Smooth muscle cell (in vitro differentiated cells): ENCODE data around the gene ACSM5. TPM values are rescaled to one million over a fixed set of nuclear protein-coding genes. Genes with fewer than 3 reads are reported as not detected.

ENCODE experiments used
- DNase-seq: peaks from one replicate; lab custom pipeline; 2025; ENCODE audit not compliant: unreplicated experiment; lab: John Stamatoyannopoulos, UW
- H2AFZ ChIP-seq: fragments of 200-600 bp; sonication (generic); 2 replicates; pipeline ENCODE4 v1.6.0; 2016; ENCODE audit warnings: antibody characterized with exemption, low read depth, mild to moderate bottlenecking
- H3F3A ChIP-seq: fragments of 200-600 bp; sonication (generic); 2 replicates; pipeline ENCODE4 v1.6.0; 2017; ENCODE audit warnings: antibody characterized with exemption, low read depth
- H3K27ac ChIP-seq: fragments of 200-600 bp; sonication (generic); 2 replicates; pipeline ENCODE4 v1.5.1; 2016; ENCODE audit warnings: low read depth, mild to moderate bottlenecking
- H3K27me3 ChIP-seq: fragments of 200-600 bp; sonication (generic); 2 replicates; pipeline ENCODE4 v1.6.1; 2016; ENCODE audit warnings: low read depth, mild to moderate bottlenecking
- H3K36me3 ChIP-seq: fragments of 200-600 bp; sonication (generic); 2 replicates; pipeline ENCODE4 v1.5.1; 2016; ENCODE audit warnings: low read depth
- H3K4me1 ChIP-seq: fragments of 200-600 bp; sonication (generic); 2 replicates; pipeline ENCODE4 v1.5.1; 2016; ENCODE audit warnings: low read depth
- H3K4me2 ChIP-seq: fragments of 200-600 bp; sonication (generic); 2 replicates; pipeline ENCODE4 v1.6.0; 2016; ENCODE audit warnings: mild to moderate bottlenecking
- H3K4me3 ChIP-seq: fragments of 200-600 bp; sonication (generic); 2 replicates; pipeline ENCODE4 v1.5.1; 2016; ENCODE audit warnings: mild to moderate bottlenecking
- H3K79me2 ChIP-seq: fragments of 200-600 bp; sonication (generic); 2 replicates; pipeline ENCODE4 v1.6.0; 2016; ENCODE audit warnings: low read depth, mild to moderate bottlenecking
- H3K9ac ChIP-seq: fragments of 200-600 bp; sonication (generic); 2 replicates; pipeline ENCODE4 v1.6.0; 2016; ENCODE audit warnings: low read depth
- H3K9me3 ChIP-seq: fragments of 200-600 bp; sonication (generic); replicated peaks from 2 replicates; pipeline ENCODE4 v1.5.1; 2016; ENCODE audit warnings: low read depth
- H4K20me1 ChIP-seq: fragments of 200-600 bp; sonication (generic); 2 replicates; pipeline ENCODE4 v1.6.0; 2016; ENCODE audit warnings: low read depth
- WGBS: methylation state at CpG from one replicate; pipeline ENCODE4 v1.1.7; 2016; ENCODE audit warnings: low lambda C conversion rate; 5-methylcytosine and 5-hydroxymethylcytosine counted together
- polyA plus RNA-seq: library from polyadenylated mRNA; unstranded; fragments of >200 nt; fragmentation: Nextera tagmentation; extraction: Ambion mirVana; gene quantifications from 2 replicates; pipeline ENCODE4 v1.2.1, GENCODE V29; 2016
- total RNA-seq: library from RNA; depleted of rRNA; stranded (reverse); fragments of >200 nt; gene quantifications from 2 replicates; pipeline ENCODE4 v1.2.3, GENCODE V29; 2014
- TF ChIP-seq, protein P1 (sequence below): fragments of 200-600 bp; sonication (generic); IDR thresholded peaks from 2 replicates; pipeline ENCODE4 v1.5.1; 2017; ENCODE audit warnings: borderline replicate concordance, mild to moderate bottlenecking, antibody characterized with exemption; ENCODE audit not compliant: insufficient read depth, poor library complexity, severe bottlenecking

ACSM5 gene
- total and polyA plus RNA-seq, 2 experiments from 2014 or later = not detected

DNA sequence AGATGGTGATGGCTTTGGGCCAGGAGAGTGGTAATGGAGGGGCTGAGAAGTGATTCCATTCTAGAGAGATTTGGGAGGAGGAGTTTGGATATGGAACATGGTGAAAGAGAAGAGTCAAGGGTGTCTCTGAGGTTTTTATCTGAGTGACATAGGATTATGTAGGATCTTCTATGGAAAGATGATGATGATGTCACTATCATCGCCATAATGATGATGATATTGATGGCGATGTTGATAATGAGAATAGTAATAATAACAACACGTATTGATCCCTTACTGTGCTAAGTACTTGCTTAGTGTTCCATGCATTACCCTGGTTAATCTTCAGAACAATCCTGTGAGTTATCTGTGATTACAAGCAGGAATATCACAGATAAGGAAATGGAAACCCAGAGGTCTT lies 21.4 kb upstream of the ACSM5 start:
- H3K27me3 ChIP-seq = no peaks in the 10 kb centered on the region
- no peak overlapping the region for H3K4me3 ChIP-seq
- no peaks in the 10 kb centered on the region for H3K36me3 ChIP-seq
- H3F3A ChIP-seq = no peaks in the 10 kb centered on the region
- TF ChIP-seq, protein P1, sequence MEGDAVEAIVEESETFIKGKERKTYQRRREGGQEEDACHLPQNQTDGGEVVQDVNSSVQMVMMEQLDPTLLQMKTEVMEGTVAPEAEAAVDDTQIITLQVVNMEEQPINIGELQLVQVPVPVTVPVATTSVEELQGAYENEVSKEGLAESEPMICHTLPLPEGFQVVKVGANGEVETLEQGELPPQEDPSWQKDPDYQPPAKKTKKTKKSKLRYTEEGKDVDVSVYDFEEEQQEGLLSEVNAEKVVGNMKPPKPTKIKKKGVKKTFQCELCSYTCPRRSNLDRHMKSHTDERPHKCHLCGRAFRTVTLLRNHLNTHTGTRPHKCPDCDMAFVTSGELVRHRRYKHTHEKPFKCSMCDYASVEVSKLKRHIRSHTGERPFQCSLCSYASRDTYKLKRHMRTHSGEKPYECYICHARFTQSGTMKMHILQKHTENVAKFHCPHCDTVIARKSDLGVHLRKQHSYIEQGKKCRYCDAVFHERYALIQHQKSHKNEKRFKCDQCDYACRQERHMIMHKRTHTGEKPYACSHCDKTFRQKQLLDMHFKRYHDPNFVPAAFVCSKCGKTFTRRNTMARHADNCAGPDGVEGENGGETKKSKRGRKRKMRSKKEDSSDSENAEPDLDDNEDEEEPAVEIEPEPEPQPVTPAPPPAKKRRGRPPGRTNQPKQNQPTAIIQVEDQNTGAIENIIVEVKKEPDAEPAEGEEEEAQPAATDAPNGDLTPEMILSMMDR = no peak
- no peaks in the 10 kb centered on the region for H3K9me3 ChIP-seq
- H3K27ac ChIP-seq = no peak overlapping the region
- H3K9ac ChIP-seq = no peak overlapping the region
- no peaks in the 10 kb centered on the region for H4K20me1 ChIP-seq
- H3K79me2 ChIP-seq = no peaks in the 10 kb centered on the region
- no peaks in the 10 kb centered on the region for H3K4me1 ChIP-seq
- no peak for DNase-seq
- no peak overlapping the region for H2AFZ ChIP-seq
- H3K4me2 ChIP-seq = no peak overlapping the region
- 95% methylated on average over 3 of the region's 3 CpGs for WGBS

DNA sequence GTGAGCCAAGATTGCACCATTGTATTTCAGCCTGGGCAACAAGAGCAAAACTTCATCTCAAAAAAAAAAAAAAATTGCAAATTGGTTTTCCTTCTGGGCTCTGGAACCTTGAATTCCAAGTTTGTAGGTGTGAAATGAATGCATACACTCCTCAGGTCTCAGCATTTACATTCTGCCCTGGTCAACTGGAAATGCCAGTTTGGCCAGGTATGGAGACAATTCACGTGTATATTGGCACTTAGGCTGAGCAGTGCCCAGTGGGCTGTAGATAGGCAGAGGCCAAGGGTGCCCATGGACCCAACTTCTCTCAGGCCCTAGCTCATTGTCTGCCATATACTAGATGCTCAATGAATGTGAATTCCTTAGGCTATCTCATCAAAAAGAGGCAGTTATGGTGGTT lies 20.5 kb upstream of the ACSM5 start:
- no peaks in the 10 kb centered on the region for H3K4me1 ChIP-seq
- no peaks in the 10 kb centered on the region for H3K36me3 ChIP-seq
- H3K9me3 ChIP-seq = no peaks in the 10 kb centered on the region
- no peak overlapping the region for H3K27ac ChIP-seq
- H2AFZ ChIP-seq = no peak overlapping the region
- H3K79me2 ChIP-seq = no peaks in the 10 kb centered on the region
- H3K27me3 ChIP-seq = no peaks in the 10 kb centered on the region
- WGBS = 63% methylated on average over 1 of the region's 1 CpG
- H3K9ac ChIP-seq = no peak overlapping the region
- H4K20me1 ChIP-seq = no peaks in the 10 kb centered on the region
- no peak overlapping the region for H3K4me3 ChIP-seq
- DNase-seq = no peak
- H3K4me2 ChIP-seq = no peak overlapping the region
- H3F3A ChIP-seq = no peaks in the 10 kb centered on the region
- TF ChIP-seq, protein P1 = no peak

DNA sequence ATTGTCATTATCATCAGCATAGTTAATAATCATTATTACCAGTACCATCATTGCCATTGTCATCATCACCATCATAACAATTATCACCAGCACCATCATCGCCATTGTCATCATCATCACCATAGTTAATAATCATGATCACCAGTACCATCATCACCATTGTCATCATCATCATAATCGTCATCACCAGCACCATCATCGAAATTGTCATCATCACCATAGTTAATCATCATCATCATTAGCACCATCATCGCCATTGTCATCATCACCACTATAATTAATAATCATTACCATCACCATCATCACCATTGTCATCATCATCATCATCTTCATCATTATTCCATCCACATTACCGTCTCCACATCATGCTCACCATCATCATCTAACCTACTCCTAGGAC lies 18.3 kb upstream of the ACSM5 start:
- H3F3A ChIP-seq = no peaks in the 10 kb centered on the region
- no peak for DNase-seq
- no peaks in the 10 kb centered on the region for H3K36me3 ChIP-seq
- no peak overlapping the region for H3K4me2 ChIP-seq
- no peak overlapping the region for H3K4me3 ChIP-seq
- H3K4me1 ChIP-seq = no peaks in the 10 kb centered on the region
- no peak overlapping the region for H2AFZ ChIP-seq
- H3K27ac ChIP-seq = no peak overlapping the region
- no peaks in the 10 kb centered on the region for H3K9me3 ChIP-seq
- TF ChIP-seq, protein P1 = no peak
- no peaks in the 10 kb centered on the region for H3K27me3 ChIP-seq
- H3K9ac ChIP-seq = no peak overlapping the region
- H4K20me1 ChIP-seq = no peaks in the 10 kb centered on the region
- H3K79me2 ChIP-seq = no peaks in the 10 kb centered on the region
- WGBS = 91% methylated on average over 5 of the region's 5 CpGs

DNA sequence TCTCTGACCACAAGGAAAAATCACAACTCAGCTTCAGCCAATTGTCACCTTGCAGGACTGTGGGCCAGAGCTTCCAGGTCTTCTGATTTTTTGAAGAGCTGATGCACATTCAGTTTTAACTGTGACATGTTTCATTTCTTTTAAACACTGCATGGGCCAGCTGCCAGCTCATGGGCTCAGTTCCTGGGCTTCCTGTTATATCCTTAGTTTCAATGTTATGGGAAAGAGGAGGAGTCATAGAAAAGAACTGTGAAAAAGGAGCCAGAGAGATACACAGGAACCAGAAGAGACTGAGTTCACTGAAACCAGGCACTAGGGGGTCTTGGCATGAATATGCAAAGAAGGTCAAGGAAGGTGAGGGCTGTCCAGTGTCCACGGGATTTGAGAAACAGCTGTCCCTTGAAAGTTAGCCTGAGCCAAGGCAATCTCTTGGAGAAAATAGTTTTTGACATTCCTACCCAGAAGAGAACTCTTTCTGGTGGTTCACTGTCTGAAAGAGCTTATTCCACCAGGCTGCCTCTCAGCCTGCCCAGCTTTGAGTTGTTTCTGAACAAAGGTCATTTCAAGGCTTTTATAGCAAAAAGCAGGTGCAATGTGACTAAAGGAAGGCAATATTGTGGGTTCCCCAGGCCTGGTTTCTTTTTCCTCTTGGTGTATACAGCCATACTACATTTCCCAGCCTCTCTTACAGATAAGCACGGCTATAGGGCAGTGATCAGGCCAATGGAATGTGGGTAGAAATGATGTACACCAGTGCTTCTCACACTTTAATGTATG lies 15.3 kb upstream of the ACSM5 start:
- WGBS = 67% methylated on average over 2 of the region's 2 CpGs
- no peak for DNase-seq
- no peak overlapping the region for H3K4me2 ChIP-seq
- no peak overlapping the region for H3K4me3 ChIP-seq
- no peaks in the 10 kb centered on the region for H4K20me1 ChIP-seq
- H3K36me3 ChIP-seq = no peaks in the 10 kb centered on the region
- no peaks in the 10 kb centered on the region for H3K9me3 ChIP-seq
- no peaks in the 10 kb centered on the region for H3K27me3 ChIP-seq
- no peaks in the 10 kb centered on the region for H3F3A ChIP-seq
- TF ChIP-seq, protein P1 = no peak
- H2AFZ ChIP-seq = no peak overlapping the region
- no peaks in the 10 kb centered on the region for H3K79me2 ChIP-seq
- H3K9ac ChIP-seq = no peak overlapping the region
- H3K27ac ChIP-seq = no peak overlapping the region
- H3K4me1 ChIP-seq = no peaks in the 10 kb centered on the region
